OCI-LY3 (cell line): ENCODE data around the gene TXN2.

Source experiments
- H2AFZ ChIP-seq: fragments of 200-600, 300-600 bp; shearing (Covaris generic); 2 replicates; pipeline ENCODE4 v1.6.0; 2014; ENCODE audit warnings: antibody characterized with exemption, low read depth, low read length
- H3K27ac ChIP-seq: fragments of 200-600, 300-600 bp; sonication (generic); 2 replicates; pipeline ENCODE4 v1.5.1; 2014; ENCODE audit warnings: mild to moderate bottlenecking, low read length, moderate library complexity, mixed read lengths
- H3K27me3 ChIP-seq: fragments of 200-600, 300-600 bp; sonication (generic); 2 replicates; pipeline ENCODE4 v1.6.1; 2014; ENCODE audit warnings: low read depth, low read length, mixed read lengths
- H3K36me3 ChIP-seq: fragments of 200-600, 300-600 bp; sonication (generic); replicated peaks from 2 replicates; pipeline ENCODE3; 2014; ENCODE audit warnings: low read depth, low read length, mixed read lengths
- H3K4me1 ChIP-seq: fragments of 300-600, 200-600 bp; sonication (generic); 2 replicates; pipeline ENCODE4 v1.6.1; 2014; ENCODE audit warnings: low read length, mixed read lengths
- H3K4me2 ChIP-seq: fragments of 200-600, 300-600 bp; sonication (generic); 2 replicates; pipeline ENCODE4 v1.6.1; 2014; ENCODE audit warnings: low read length, mixed read lengths
- H3K4me3 ChIP-seq: fragments of 300-600, 200-600 bp; sonication (generic); 2 replicates; pipeline ENCODE4 v1.5.1; 2014; ENCODE audit warnings: antibody characterized with exemption, mild to moderate bottlenecking, low read length, moderate library complexity
- H3K79me2 ChIP-seq: fragments of 300-600, 200-600 bp; shearing (Covaris generic); 2 replicates; pipeline ENCODE4 v1.6.1; 2014; ENCODE audit warnings: mild to moderate bottlenecking, low read length, mixed read lengths
- H3K9ac ChIP-seq: fragments of 300-600, 200-600 bp; shearing (Covaris generic); 2 replicates; pipeline ENCODE4 v1.6.0; 2014; ENCODE audit warnings: mild to moderate bottlenecking, low read length, moderate library complexity
- H3K9me3 ChIP-seq: fragments of 200-600, 300-600 bp; shearing (Covaris generic); 2 replicates; pipeline ENCODE4 v1.6.1; 2014; ENCODE audit warnings: low read length, mixed read lengths; ENCODE audit not compliant: insufficient read depth
- H4K20me1 ChIP-seq: fragments of 200-600, 300-600 bp; sonication (generic); 2 replicates; pipeline ENCODE4 v1.6.1; 2016; ENCODE audit warnings: low read length, mixed read lengths; ENCODE audit not compliant: insufficient read depth
- EZH2phosphoT487 ChIP-seq: fragments of 200-600 bp; shearing (Covaris generic); IDR thresholded peaks from 2 replicates; pipeline ENCODE4 v1.6.1; 2018; ENCODE audit warnings: antibody characterized with exemption, mixed run types, low read depth
- TF ChIP-seq, protein P1 (sequence below): fragments of 200-600, 300-600 bp; sonication (generic); IDR thresholded peaks from 2 replicates; pipeline ENCODE4 v1.5.1; 2014; ENCODE audit warnings: antibody characterized with exemption, low read length, low read depth

Gene TXN2

DNA sequence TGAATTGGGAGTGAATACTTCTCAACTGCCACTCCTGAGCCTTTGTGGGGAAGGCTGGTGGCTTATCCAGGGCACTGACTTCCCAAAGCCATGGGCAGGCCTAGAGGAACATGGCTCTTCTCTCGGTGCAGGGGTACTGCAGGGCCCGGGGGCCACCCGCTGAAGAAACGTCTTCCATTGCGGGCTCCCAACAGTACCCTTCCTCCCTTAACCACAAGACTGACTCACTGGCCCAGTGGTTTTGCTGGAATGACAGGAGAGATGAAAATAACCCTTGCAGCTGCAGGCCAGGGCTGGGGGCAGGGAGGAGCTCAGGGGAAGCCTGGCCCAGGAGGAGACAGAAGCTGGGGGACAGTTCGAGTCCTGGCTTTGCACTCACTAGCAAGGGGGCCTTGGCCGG lies 13.5 kb downstream of the TXN2 start:
- H3K9me3 ChIP-seq = no peaks in the 10 kb centered on the region
- no peak overlapping the region for H2AFZ ChIP-seq
- H4K20me1 ChIP-seq = no peaks in the 10 kb centered on the region
- no peaks in the 10 kb centered on the region for H3K27me3 ChIP-seq
- H3K4me2 ChIP-seq = no peak overlapping the region
- H3K4me3 ChIP-seq = no peak overlapping the region
- no peak overlapping the region for H3K9ac ChIP-seq
- peaks cover 27% of the 10 kb centered on the region for H3K36me3 ChIP-seq
- TF ChIP-seq, protein P1, sequence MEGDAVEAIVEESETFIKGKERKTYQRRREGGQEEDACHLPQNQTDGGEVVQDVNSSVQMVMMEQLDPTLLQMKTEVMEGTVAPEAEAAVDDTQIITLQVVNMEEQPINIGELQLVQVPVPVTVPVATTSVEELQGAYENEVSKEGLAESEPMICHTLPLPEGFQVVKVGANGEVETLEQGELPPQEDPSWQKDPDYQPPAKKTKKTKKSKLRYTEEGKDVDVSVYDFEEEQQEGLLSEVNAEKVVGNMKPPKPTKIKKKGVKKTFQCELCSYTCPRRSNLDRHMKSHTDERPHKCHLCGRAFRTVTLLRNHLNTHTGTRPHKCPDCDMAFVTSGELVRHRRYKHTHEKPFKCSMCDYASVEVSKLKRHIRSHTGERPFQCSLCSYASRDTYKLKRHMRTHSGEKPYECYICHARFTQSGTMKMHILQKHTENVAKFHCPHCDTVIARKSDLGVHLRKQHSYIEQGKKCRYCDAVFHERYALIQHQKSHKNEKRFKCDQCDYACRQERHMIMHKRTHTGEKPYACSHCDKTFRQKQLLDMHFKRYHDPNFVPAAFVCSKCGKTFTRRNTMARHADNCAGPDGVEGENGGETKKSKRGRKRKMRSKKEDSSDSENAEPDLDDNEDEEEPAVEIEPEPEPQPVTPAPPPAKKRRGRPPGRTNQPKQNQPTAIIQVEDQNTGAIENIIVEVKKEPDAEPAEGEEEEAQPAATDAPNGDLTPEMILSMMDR = no peak
- TF ChIP-seq EZH2phosphoT487 = no peak
- no peaks in the 10 kb centered on the region for H3K79me2 ChIP-seq
- H3K27ac ChIP-seq = no peak overlapping the region
- no peaks in the 10 kb centered on the region for H3K4me1 ChIP-seq

DNA sequence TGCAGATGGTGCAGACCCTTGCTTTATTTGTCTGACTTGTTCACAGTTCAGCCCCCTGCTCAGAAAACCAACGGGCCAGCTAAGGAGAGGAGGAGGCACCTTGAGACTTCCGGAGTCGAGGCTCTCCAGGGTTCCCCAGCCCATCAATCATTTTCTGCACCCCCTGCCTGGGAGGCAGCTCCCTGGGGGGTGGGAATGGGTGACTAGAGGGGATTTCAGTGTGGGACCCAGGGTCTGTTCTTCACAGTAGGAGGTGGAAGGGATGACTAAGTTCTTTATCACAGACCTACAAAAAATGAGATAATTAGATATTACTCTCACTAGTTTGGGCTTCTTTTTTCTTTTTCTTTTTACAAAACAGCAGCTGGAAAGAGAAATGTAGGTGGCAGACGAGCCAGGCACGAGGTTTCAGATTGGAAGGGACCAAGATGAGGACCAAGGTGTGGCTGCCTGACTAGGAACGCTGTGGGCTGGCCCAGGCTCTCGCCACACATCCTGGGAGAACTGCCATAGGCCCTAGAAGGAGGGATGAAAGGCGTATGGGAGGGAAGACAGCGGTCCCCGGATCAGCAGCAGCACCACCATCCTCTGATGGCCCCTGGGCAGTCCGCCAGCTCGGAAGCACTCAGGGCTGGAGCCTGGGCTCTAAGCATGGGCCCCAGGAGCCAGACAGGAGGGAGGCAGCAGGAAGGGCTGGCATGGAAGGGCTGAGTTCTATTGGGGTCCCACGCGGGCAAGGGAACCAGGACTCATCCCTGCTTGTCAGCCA lies 14.2 kb downstream of the TXN2 start:
- H3K27ac ChIP-seq = no peak overlapping the region
- no peak overlapping the region for H3K4me3 ChIP-seq
- H3K4me1 ChIP-seq = no peaks in the 10 kb centered on the region
- no peaks in the 10 kb centered on the region for H3K27me3 ChIP-seq
- H4K20me1 ChIP-seq = no peaks in the 10 kb centered on the region
- peaks cover 23% of the 10 kb centered on the region for H3K36me3 ChIP-seq
- no peak overlapping the region for H3K4me2 ChIP-seq
- no peaks in the 10 kb centered on the region for H3K79me2 ChIP-seq
- TF ChIP-seq, protein P1 = no peak
- TF ChIP-seq EZH2phosphoT487 = no peak
- no peaks in the 10 kb centered on the region for H3K9me3 ChIP-seq
- no peak overlapping the region for H3K9ac ChIP-seq
- no peak overlapping the region for H2AFZ ChIP-seq

DNA sequence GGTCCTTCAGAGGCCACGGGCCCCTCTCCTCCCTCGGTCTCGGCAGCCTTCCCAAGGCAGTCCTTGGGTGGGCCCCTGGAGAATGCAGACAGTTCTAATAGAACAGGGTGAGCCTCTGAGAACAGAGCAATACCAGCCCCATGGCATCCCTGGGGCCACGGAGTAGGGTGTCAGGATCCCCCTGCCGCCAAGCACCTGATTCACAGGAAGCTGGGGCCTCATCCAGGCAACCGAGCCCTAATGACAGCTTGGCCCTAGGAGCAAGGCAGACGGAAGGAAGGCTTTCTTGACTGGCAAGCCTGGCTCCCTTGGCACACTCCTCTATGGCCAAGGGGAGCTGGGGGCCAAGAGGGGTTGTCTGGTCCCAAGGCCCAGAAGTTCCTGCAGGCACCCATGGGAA lies 15.2 kb downstream of the TXN2 start:
- Histone ChIP-seq H3K79me2 (no peaks in the 10 kb centered on the region), H3K9ac (no peak overlapping the region), H3K36me3 (peaks cover 19% of the 10 kb centered on the region), H2AFZ (no peak overlapping the region), H3K9me3 (no peaks in the 10 kb centered on the region), H4K20me1 (no peaks in the 10 kb centered on the region), H3K4me2 (no peak overlapping the region), H3K27me3 (no peaks in the 10 kb centered on the region), H3K4me1 (no peaks in the 10 kb centered on the region), H3K4me3 (no peak overlapping the region), H3K27ac (no peak overlapping the region)
- TF ChIP-seq, protein P1 = no peak
- no peak for TF ChIP-seq EZH2phosphoT487

DNA sequence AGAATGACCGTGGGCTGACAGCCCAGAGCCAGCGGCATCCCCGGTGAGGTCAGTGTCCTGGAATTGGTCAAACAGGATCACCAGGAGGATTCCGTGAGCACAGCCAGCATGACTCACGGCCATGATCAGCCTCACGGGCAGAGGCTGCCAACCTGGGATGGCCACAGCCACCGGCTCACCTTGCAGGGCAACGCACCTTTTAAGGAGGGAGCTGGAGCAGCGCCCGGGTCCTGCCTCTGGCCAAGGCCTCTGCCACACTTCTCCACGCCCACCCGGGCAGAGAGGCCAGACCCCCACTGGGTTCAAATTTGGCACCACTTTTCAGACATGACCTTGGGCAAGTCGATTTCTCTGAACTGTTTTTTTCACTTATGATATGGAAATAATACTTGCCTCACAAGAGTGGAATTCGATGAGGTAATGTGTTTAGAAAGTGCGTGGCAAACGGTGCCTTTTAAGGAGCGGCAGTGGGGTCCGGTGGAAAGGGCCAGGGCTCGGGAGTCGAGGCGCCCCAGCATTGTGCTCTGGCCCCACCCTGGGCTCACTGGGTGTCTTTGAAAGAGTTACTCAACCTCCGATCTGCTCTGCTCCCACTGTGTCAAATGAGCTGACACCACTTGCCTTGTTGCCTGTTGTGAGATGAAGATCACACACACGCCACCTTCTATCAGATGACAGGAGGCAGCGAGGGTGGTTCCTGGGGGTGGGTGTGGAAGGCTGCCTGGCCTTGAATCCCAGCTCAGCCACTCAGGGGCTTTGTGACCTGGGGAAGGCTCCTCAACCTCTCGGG lies 16.0 kb downstream of the TXN2 start:
- Histone ChIP-seq H3K36me3 (peaks cover 14% of the 10 kb centered on the region), H3K9me3 (no peaks in the 10 kb centered on the region), H3K9ac (no peak overlapping the region), H3K4me3 (no peak overlapping the region), H3K4me2 (no peak overlapping the region), H2AFZ (no peak overlapping the region), H3K27me3 (no peaks in the 10 kb centered on the region), H3K79me2 (no peaks in the 10 kb centered on the region), H3K27ac (no peak overlapping the region), H3K4me1 (no peaks in the 10 kb centered on the region), H4K20me1 (no peaks in the 10 kb centered on the region)
- TF ChIP-seq EZH2phosphoT487 = no peak
- TF ChIP-seq, protein P1 = no peak
